A549 (cell line): ENCODE results near the gene GPATCH4. TPM values are rescaled to one million over a fixed set of nuclear protein-coding genes. Genes with fewer than 3 reads are reported as not detected.

Experiments
- ATAC-seq, 2 experiments: fragments of 200-7000 bp in 1 of 2; fragments of >200 bp in 1 of 2; cut with Nextera tagmentation in 1 of 2; cut with Tn5 transposase in 1 of 2; 3 replicates each; pipeline versions ENCODE4 v1.8.0 to v1.9.1; 2018 to 2020; ENCODE audit warnings: mild to moderate bottlenecking in 1 of 2, moderate library complexity in 1 of 2
- CTCF ChIA-PET: fragments of 300-600 bp; sonication (Branson Sonifier 250); formaldehyde crosslinking; extraction: SDS; loops from one replicate; lab custom pipeline; 2021; ENCODE audit warnings: antibody characterized with exemption, inconsistent platforms; lab: Yijun Ruan, JAX
- POLR2A ChIA-PET: fragments of 350-600 bp; formaldehyde crosslinking; extraction: SDS; loops from one replicate; lab custom pipeline; 2021; ENCODE audit warnings: antibody characterized with exemption, inconsistent platforms; lab: Yijun Ruan, JAX
- DNase-seq, 2 experiments: peaks; one replicate each; pipeline versions ENCODE4 v3.0.0 to v3.0.0-alpha.2; 2011 to 2016; ENCODE audit warnings: low read depth in 1 of 2, low spot score in 1 of 2
- FAIRE-seq: peaks from 2 replicates; lab custom pipeline; 2011; peaks lifted over from hg19 to GRCh38; lab: Jason Lieb, UNC
- H3K27ac ChIP-seq, 2 experiments: fragments of >200 bp; sonication (Bioruptor Twin); formaldehyde crosslinking; 3 replicates each; pipeline ENCODE4 v1.5.1; 2016 to 2017
- H3K4me1 ChIP-seq: fragments of >200 bp; sonication (Bioruptor Twin); formaldehyde crosslinking; 3 replicates; pipeline ENCODE4 v1.6.1; 2016
- H3K4me2 ChIP-seq: fragments of >200 bp; sonication (Bioruptor Twin); formaldehyde crosslinking; 3 replicates; pipeline ENCODE4 v1.6.1; 2016
- H3K4me3 ChIP-seq: fragments of >200 bp; sonication (Bioruptor Twin); formaldehyde crosslinking; 3 replicates; pipeline ENCODE4 v1.5.1; 2016
- H3K9me3 ChIP-seq: fragments of >200 bp; sonication (Bioruptor Twin); formaldehyde crosslinking; 3 replicates; pipeline ENCODE4 v1.6.1; 2016
- BHLHE40 ChIP-seq: IDR thresholded peaks from 2 replicates; pipeline ENCODE4 v1.6.1; 2012; ENCODE audit warnings: low read depth, low read length, inconsistent platforms
- CBX8 ChIP-seq: fragments of 200-600 bp; sonication (generic); IDR thresholded peaks from 2 replicates; pipeline ENCODE4 v1.6.1; 2016
- CEBPB ChIP-seq, 2 experiments: fragments of >200 bp in 1 of 2; sonication (Bioruptor Twin) in 1 of 2; formaldehyde crosslinking in 1 of 2; IDR thresholded peaks; 2 replicates each; pipeline ENCODE4 v1.6.1; 2012 to 2016
- CHD2 ChIP-seq: fragments of 150-350 bp; IDR thresholded peaks from 2 replicates; pipeline ENCODE4 v1.6.1; 2014; ENCODE audit warnings: low read length; ENCODE audit not compliant: partially characterized antibody
- EHF ChIP-seq: fragments of 250-450 bp; sonication (Bioruptor Pico); IDR thresholded peaks from 2 replicates; pipeline ENCODE4 v1.5.0; 2020; ENCODE audit warnings: mild to moderate bottlenecking
- EP300 ChIP-seq, 2 experiments: fragments of >200 bp; sonication (Bioruptor Twin); formaldehyde crosslinking; IDR thresholded peaks; 2 replicates in 1 of 2; 3 replicates in 1 of 2; pipeline ENCODE4 v1.6.1; 2016 to 2017
- FOSB ChIP-seq: fragments of 250-450 bp; sonication (Bioruptor Pico); IDR thresholded peaks from 2 replicates; pipeline ENCODE4 v1.5.0; 2020; ENCODE audit warnings: mild to moderate bottlenecking, moderate library complexity
- FOXS1 ChIP-seq: fragments of 250-450 bp; sonication (Bioruptor Pico); IDR thresholded peaks from 2 replicates; pipeline ENCODE4 v1.5.0; 2020; ENCODE audit warnings: mild to moderate bottlenecking, moderate library complexity
- HOXA7 ChIP-seq: fragments of 250-450 bp; sonication (Bioruptor Pico); IDR thresholded peaks from 2 replicates; pipeline ENCODE4 v1.5.0; 2020; ENCODE audit warnings: mild to moderate bottlenecking, moderate library complexity
- HOXB13 ChIP-seq: fragments of 250-450 bp; sonication (Bioruptor Pico); IDR thresholded peaks from 2 replicates; pipeline ENCODE4 v1.5.0; 2020; ENCODE audit warnings: low read depth, mild to moderate bottlenecking, moderate library complexity
- HOXB5 ChIP-seq: fragments of 250-450 bp; sonication (Bioruptor Pico); IDR thresholded peaks from 2 replicates; pipeline ENCODE4 v1.5.0; 2020; ENCODE audit warnings: mild to moderate bottlenecking, moderate library complexity
- JUN ChIP-seq, 2 experiments: fragments of >200 bp; sonication (Bioruptor Twin); formaldehyde crosslinking; IDR thresholded peaks; 2 replicates in 1 of 2; 3 replicates in 1 of 2; pipeline ENCODE4 v1.6.1; 2016 to 2017
- JUNB ChIP-seq: fragments of >200 bp; sonication (Bioruptor Twin); formaldehyde crosslinking; IDR thresholded peaks from 2 replicates; pipeline ENCODE4 v1.6.1; 2016
- MAFK ChIP-seq: fragments of 450-650 bp; IDR thresholded peaks from 2 replicates; pipeline ENCODE4 v1.6.1; 2014; ENCODE audit not compliant: partially characterized antibody
- NFE2L2 ChIP-seq: fragments of 150-350 bp; conservative IDR thresholded peaks from 2 replicates; pipeline ENCODE4 v1.6.1; 2014; ENCODE audit warnings: low read length
- NR3C1 ChIP-seq: fragments of >200 bp; sonication (Bioruptor Twin); formaldehyde crosslinking; IDR thresholded peaks from 3 replicates; pipeline ENCODE4 v1.6.1; 2017
- PHF8 ChIP-seq: fragments of 200-600 bp; sonication (generic); IDR thresholded peaks from 2 replicates; pipeline ENCODE4 v1.6.1; 2016; ENCODE audit warnings: low read depth, mild to moderate bottlenecking, antibody characterized with exemption, moderate library complexity, borderline replicate concordance
- POLR2A ChIP-seq: IDR thresholded peaks from 2 replicates; pipeline ENCODE4 v1.6.1; 2012; ENCODE audit warnings: mild to moderate bottlenecking, low read length
- POLR2AphosphoS2 ChIP-seq: conservative IDR thresholded peaks from 2 replicates; pipeline ENCODE4 v1.6.1; 2012; ENCODE audit warnings: low read length, improper control_type of control experiment, inconsistent platforms
- RAD21 ChIP-seq, 2 experiments: fragments of >200 bp in 1 of 2; sonication (Bioruptor Twin) in 1 of 2; formaldehyde crosslinking in 1 of 2; IDR thresholded peaks in 1 of 2; conservative IDR thresholded peaks in 1 of 2; 2 replicates in 1 of 2; 3 replicates in 1 of 2; pipeline ENCODE4 v1.6.1; 2012 to 2018; ENCODE audit warnings: inconsistent platforms in 1 of 2
- RCOR1 ChIP-seq: fragments of 150-350 bp; IDR thresholded peaks from 2 replicates; pipeline ENCODE4 v1.6.1; 2014; ENCODE audit warnings: antibody characterized with exemption, low read length, low read depth
- RFX5 ChIP-seq: fragments of 450-650 bp; IDR thresholded peaks from 2 replicates; pipeline ENCODE4 v1.7.1; 2014; ENCODE audit warnings: antibody characterized with exemption, mild to moderate bottlenecking, moderate library complexity
- RNF2 ChIP-seq: fragments of 200-600 bp; sonication (generic); IDR thresholded peaks from 2 replicates; pipeline ENCODE4 v1.6.1; 2016; ENCODE audit warnings: low read depth, mild to moderate bottlenecking, antibody characterized with exemption, moderate library complexity, borderline replicate concordance
- TFCP2L1 ChIP-seq: fragments of 250-450 bp; sonication (Bioruptor Pico); IDR thresholded peaks from 2 replicates; pipeline ENCODE4 v1.5.0; 2021; ENCODE audit warnings: mild to moderate bottlenecking
- TP53 ChIP-seq: fragments of 250-450 bp; sonication (Bioruptor Pico); IDR thresholded peaks from 2 replicates; pipeline ENCODE4 v1.5.0; 2021; ENCODE audit warnings: mild to moderate bottlenecking, moderate library complexity
- ZFP36 ChIP-seq: fragments of 450-650 bp; IDR thresholded peaks from 2 replicates; pipeline ENCODE4 v1.6.1; 2014; ENCODE audit warnings: borderline replicate concordance; ENCODE audit not compliant: partially characterized antibody
- ZNF302 ChIP-seq: fragments of 250-450 bp; sonication (Bioruptor Pico); IDR thresholded peaks from 2 replicates; pipeline ENCODE4 v1.9.0; 2021; ENCODE audit warnings: inconsistent platforms, mild to moderate bottlenecking, moderate library complexity
- ZSCAN20 ChIP-seq: fragments of 250-450 bp; sonication (Bioruptor Pico); IDR thresholded peaks from 2 replicates; pipeline ENCODE4 v1.8.0; 2022; ENCODE audit warnings: mild to moderate bottlenecking, moderate library complexity
- WGBS: methylation state at CpG from one replicate; pipeline ENCODE4 v1.1.6; 2017; ENCODE audit errors: missing lambda C conversion rate; 5-methylcytosine and 5-hydroxymethylcytosine counted together
- polyA plus RNA-seq, 4 experiments: library from polyadenylated mRNA; depleted of rRNA in 3 of 4; stranded (reverse); fragments of >200 nt; fragmentation: RNase III in 1 of 4; extraction: RNeasy Plus Mini Kit Qiagen cat#74134 plus additional on column Dnase treatment in 1 of 4; gene quantifications; 2 replicates in 3 of 4; 3 replicates in 1 of 4; pipeline ENCODE4 v1.2.3, GENCODE V29; 2011 to 2017
- TF ChIP-seq, protein P1 (sequence below): fragments of >200 bp; sonication (Bioruptor Twin); formaldehyde crosslinking; IDR thresholded peaks from 3 replicates; pipeline ENCODE4 v1.6.1; 2016
- TF ChIP-seq, protein P2 (sequence below): fragments of >200 bp; sonication (Bioruptor Twin); formaldehyde crosslinking; IDR thresholded peaks from 3 replicates; pipeline ENCODE4 v1.5.1; 2016
- TF ChIP-seq, protein P3 (sequence below): IDR thresholded peaks from 2 replicates; pipeline ENCODE4 v1.6.1; 2012; ENCODE audit warnings: low read depth, borderline replicate concordance
- TF ChIP-seq, protein P4 (sequence below): fragments of 150-350 bp; IDR thresholded peaks from 2 replicates; pipeline ENCODE4 v1.6.1; 2014; ENCODE audit warnings: low read depth, mild to moderate bottlenecking, low read length
- TF ChIP-seq, protein P5 (sequence below): fragments of 250-450 bp; sonication (Bioruptor Pico); IDR thresholded peaks from 2 replicates; pipeline ENCODE4 v1.5.0; 2021; ENCODE audit warnings: mild to moderate bottlenecking, moderate library complexity, borderline replicate concordance
- TF ChIP-seq, protein P6 (sequence below): fragments of 250-450 bp; sonication (Bioruptor Pico); IDR thresholded peaks from 2 replicates; pipeline ENCODE4 v1.5.0; 2020; ENCODE audit warnings: low read depth, mild to moderate bottlenecking, moderate library complexity

Gene GPATCH4
- polyA plus RNA-seq, 2 of the 4 experiments (the other 2 are of a cell fraction): 68.1 to 85.2 TPM

DNA sequence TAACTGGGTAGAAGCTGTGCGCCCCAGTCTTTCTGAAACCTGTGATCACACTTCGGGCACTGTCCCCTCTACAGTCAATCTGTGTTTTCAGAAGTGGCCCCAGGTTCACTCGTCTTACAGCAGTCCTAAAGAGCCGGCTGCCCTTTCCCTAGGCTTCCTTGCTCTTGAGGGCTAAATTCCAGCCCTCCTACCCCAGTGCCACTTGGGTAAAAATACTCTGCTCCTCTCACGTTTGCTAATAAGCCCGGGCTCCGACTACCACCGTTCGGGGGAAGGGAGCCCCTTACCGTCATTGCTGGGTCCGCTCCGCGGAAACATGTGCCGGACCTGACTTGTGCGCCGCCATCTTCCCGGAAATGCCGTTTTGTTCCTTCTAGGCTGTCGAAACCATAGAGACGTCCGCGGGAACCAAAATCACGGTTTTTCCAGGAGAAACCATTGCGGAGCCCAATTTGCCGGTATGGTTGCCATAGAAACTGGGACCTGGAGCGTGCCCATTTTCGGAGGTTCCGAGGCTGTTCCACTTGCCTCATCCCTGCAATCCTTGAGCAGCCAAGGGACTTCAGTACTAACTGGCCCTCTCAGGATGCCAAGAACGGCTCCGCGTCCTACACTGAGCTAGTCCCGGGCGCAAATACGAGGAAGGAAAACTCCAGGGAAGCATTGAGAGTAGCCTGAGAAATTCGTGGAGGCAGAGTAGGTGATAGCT lies at the start of gene GPATCH4 (continued):
- TF ChIP-seq PHF8: peak; percentile 76
- TF ChIP-seq, protein P1, sequence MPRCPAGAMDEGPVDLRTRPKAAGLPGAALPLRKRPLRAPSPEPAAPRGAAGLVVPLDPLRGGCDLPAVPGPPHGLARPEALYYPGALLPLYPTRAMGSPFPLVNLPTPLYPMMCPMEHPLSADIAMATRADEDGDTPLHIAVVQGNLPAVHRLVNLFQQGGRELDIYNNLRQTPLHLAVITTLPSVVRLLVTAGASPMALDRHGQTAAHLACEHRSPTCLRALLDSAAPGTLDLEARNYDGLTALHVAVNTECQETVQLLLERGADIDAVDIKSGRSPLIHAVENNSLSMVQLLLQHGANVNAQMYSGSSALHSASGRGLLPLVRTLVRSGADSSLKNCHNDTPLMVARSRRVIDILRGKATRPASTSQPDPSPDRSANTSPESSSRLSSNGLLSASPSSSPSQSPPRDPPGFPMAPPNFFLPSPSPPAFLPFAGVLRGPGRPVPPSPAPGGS: peak; percentile 74; the same call in 2 of the 3 replicates
- 0 out of 2 replicates have a peak, but pooled peaks have one; percentile 25 for TF ChIP-seq FOSB
- TF ChIP-seq CHD2: no peak
- TF ChIP-seq CEBPB (IDR thresholded peaks at IDR 0.05): peak in 1 of 2 experiments; percentile 28; a peak in 1 of 4 replicates
- peak; percentile 87 for TF ChIP-seq POLR2A
- no peak for TF ChIP-seq TP53 (CRISPR knock-in tag)
- peak; percentile 76; the same call in 1 of the 2 replicates for TF ChIP-seq EHF (CRISPR knock-in tag)
- TF ChIP-seq, protein P2, sequence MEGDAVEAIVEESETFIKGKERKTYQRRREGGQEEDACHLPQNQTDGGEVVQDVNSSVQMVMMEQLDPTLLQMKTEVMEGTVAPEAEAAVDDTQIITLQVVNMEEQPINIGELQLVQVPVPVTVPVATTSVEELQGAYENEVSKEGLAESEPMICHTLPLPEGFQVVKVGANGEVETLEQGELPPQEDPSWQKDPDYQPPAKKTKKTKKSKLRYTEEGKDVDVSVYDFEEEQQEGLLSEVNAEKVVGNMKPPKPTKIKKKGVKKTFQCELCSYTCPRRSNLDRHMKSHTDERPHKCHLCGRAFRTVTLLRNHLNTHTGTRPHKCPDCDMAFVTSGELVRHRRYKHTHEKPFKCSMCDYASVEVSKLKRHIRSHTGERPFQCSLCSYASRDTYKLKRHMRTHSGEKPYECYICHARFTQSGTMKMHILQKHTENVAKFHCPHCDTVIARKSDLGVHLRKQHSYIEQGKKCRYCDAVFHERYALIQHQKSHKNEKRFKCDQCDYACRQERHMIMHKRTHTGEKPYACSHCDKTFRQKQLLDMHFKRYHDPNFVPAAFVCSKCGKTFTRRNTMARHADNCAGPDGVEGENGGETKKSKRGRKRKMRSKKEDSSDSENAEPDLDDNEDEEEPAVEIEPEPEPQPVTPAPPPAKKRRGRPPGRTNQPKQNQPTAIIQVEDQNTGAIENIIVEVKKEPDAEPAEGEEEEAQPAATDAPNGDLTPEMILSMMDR: no peak
- TF ChIP-seq NR3C1: no peak
- no peak for TF ChIP-seq EP300 (IDR thresholded peaks at IDR 0.05)
- no peak for TF ChIP-seq RCOR1
- TF ChIP-seq RNF2: no peak
- TF ChIP-seq FOXS1 (CRISPR knock-in tag): no peak
- no peak for TF ChIP-seq NFE2L2
- TF ChIP-seq ZSCAN20: no peak
- TF ChIP-seq HOXB13: no peak
- TF ChIP-seq HOXB5 (CRISPR knock-in tag): no peak
- no peak for TF ChIP-seq TFCP2L1 (CRISPR knock-in tag)
- no peak for TF ChIP-seq BHLHE40
- TF ChIP-seq RFX5: no peak
- no peak for TF ChIP-seq RAD21 (conservative IDR thresholded peaks at IDR 0.05 in 1 of 2, IDR thresholded peaks at IDR 0.05 in 1 of 2)
- TF ChIP-seq, protein P3, sequence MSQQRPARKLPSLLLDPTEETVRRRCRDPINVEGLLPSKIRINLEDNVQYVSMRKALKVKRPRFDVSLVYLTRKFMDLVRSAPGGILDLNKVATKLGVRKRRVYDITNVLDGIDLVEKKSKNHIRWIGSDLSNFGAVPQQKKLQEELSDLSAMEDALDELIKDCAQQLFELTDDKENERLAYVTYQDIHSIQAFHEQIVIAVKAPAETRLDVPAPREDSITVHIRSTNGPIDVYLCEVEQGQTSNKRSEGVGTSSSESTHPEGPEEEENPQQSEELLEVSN: peak; percentile 43
- no peak for TF ChIP-seq CBX8
- TF ChIP-seq, protein P4, sequence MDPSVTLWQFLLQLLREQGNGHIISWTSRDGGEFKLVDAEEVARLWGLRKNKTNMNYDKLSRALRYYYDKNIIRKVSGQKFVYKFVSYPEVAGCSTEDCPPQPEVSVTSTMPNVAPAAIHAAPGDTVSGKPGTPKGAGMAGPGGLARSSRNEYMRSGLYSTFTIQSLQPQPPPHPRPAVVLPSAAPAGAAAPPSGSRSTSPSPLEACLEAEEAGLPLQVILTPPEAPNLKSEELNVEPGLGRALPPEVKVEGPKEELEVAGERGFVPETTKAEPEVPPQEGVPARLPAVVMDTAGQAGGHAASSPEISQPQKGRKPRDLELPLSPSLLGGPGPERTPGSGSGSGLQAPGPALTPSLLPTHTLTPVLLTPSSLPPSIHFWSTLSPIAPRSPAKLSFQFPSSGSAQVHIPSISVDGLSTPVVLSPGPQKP: no peak
- TF ChIP-seq HOXA7 (CRISPR knock-in tag): no peak

DNA sequence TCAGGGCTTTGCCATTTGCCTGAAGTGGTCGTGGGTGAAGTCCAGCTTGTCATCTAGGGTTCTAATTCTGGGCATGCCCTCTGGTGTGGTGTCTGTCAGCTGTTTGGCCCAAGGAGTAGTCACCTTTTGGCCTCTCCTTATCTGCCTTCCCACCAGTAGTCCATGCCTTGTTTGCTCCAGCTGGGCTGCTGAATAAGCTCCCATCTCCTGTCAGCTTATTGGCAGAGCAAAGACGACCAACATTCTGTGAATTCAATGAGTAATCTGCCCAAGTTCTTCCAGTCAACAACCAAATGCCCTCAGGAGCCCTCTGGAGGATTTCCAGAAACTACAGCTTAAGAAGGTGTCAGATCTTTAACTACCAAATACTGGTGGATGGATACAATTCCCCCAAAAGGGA lies 47.7 kb upstream of the GPATCH4 start:
- H3K4me2 ChIP-seq: no peak overlapping the region
- FAIRE-seq: no peak
- 21% methylated on average over 2 of the region's 2 CpGs for WGBS
- ChIA-PET POLR2A (no interaction called here), CTCF (interaction anchor here (0.6 to 17.8 kb wide), 16 partner anchors 9 to 190 kb away, joined by 3 to 323 read pairs (median 6); partner anchors contain the start of genes HAPLN2 and NES)
- H3K4me1 ChIP-seq: no peaks in the 10 kb centered on the region
- H3K9me3 ChIP-seq: no peaks in the 10 kb centered on the region
- H3K27ac ChIP-seq: no peak overlapping the region
- no peak for DNase-seq
- ATAC-seq: peak in 1 of 2 experiments; percentile 8; a peak in 2 of 6 replicates
- H3K4me3 ChIP-seq: no peak overlapping the region
- TF ChIP-seq JUN (IDR thresholded peaks at IDR 0.05) (no peak), ZSCAN20 (no peak), ZNF302 (CRISPR knock-in tag) (no peak), POLR2AphosphoS2 (no peak), MAFK (no peak), JUNB (no peak), FOXS1 (CRISPR knock-in tag) (no peak), NR3C1 (no peak), EP300 (IDR thresholded peaks at IDR 0.05) (no peak), BHLHE40 (no peak), ZFP36 (no peak), HOXA7 (CRISPR knock-in tag) (no peak), HOXB5 (CRISPR knock-in tag) (no peak)
- TF ChIP-seq, protein P5, sequence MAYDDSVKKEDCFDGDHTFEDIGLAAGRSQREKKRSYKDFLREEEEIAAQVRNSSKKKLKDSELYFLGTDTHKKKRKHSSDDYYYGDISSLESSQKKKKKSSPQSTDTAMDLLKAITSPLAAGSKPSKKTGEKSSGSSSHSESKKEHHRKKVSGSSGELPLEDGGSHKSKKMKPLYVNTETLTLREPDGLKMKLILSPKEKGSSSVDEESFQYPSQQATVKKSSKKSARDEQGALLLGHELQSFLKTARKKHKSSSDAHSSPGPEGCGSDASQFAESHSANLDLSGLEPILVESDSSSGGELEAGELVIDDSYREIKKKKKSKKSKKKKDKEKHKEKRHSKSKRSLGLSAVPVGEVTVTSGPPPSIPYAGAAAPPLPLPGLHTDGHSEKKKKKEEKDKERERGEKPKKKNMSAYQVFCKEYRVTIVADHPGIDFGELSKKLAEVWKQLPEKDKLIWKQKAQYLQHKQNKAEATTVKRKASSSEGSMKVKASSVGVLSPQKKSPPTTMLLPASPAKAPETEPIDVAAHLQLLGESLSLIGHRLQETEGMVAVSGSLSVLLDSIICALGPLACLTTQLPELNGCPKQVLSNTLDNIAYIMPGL (CRISPR knock-in tag): no peak
- TF ChIP-seq, protein P6, sequence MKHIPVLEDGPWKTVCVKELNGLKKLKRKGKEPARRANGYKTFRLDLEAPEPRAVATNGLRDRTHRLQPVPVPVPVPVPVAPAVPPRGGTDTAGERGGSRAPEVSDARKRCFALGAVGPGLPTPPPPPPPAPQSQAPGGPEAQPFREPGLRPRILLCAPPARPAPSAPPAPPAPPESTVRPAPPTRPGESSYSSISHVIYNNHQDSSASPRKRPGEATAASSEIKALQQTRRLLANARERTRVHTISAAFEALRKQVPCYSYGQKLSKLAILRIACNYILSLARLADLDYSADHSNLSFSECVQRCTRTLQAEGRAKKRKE (CRISPR knock-in tag): no peak
